ENCODE measurements around the gene SNAPC2. TPM values are rescaled to one million over a fixed set of nuclear protein-coding genes. Genes with fewer than 3 reads are reported as not detected.
A peak's percentile ranks its signal among the peaks of the same experiment; 100 is the strongest.

The SNAPC2 gene
- total and polyA plus RNA-seq, 2 of the 13 experiments (the other 11 are each of a cell fraction or from before 2014, with no cell fraction given): 10.2 to 12.7 TPM

DNA sequence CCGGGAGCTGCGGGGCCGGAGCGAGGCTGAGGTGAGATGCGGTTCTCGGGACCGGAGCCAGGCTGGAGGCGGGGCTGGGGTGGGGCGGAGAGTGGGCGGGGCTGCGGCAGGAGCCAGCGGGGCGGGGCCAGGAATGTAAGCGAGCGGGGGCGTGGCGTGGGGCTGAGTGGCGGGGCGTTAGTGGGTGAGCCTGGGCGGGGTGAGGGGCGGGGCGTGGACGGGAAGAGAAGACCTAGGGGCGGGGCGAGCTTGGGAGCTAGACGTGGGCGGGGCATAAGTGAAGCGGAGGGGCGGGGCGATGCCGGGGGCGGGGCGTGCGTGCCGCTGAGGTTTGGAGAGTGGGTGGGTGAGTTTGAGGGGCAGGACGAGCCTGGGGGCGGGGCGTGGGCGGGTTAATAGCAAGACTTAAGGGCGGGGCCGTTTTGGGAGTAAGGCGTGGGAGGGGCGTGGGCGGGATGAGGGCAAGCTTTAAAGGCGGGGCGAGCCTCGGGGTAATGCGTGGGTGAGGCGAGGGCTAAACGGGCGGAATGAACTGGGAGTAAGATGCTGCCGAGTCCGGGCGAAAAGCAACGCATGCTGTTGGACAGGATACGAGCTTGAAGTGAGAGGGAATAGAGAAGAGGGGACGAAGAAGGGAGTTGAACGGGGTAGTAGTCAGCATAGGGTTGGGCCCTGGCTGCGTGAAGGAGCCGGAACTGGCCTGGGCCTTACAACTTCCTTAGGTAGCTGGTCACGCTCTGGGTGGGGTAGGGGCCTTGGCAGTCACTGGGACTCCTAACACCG, 572 bp downstream of the SNAPC2 start (continued):
- no peak for TF ChIP-seq ZNF639 (CRISPR knock-in tag; conservative IDR thresholded peaks at IDR 0.05)
- TF ChIP-seq, protein P1, sequence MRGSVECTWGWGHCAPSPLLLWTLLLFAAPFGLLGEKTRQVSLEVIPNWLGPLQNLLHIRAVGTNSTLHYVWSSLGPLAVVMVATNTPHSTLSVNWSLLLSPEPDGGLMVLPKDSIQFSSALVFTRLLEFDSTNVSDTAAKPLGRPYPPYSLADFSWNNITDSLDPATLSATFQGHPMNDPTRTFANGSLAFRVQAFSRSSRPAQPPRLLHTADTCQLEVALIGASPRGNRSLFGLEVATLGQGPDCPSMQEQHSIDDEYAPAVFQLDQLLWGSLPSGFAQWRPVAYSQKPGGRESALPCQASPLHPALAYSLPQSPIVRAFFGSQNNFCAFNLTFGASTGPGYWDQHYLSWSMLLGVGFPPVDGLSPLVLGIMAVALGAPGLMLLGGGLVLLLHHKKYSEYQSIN (CRISPR knock-in tag; IDR thresholded peaks at IDR 0.05; ENCODE audit: borderline replicate concordance): no peak
- 0 out of 2 replicates have a peak, but pooled peaks have one; percentile 11 for TF ChIP-seq ZNF556 (CRISPR knock-in tag; IDR thresholded peaks at IDR 0.05; ENCODE audit: borderline replicate concordance)
- TF ChIP-seq EP300 (IDR thresholded peaks at IDR 0.05; ENCODE audit: low read depth in 2 of 2, low read length in 2 of 2): no peak
- no peak for TF ChIP-seq EP300 (CRISPR knock-in tag; IDR thresholded peaks at IDR 0.05; ENCODE audit: borderline replicate concordance)
- TF ChIP-seq, protein P2, sequence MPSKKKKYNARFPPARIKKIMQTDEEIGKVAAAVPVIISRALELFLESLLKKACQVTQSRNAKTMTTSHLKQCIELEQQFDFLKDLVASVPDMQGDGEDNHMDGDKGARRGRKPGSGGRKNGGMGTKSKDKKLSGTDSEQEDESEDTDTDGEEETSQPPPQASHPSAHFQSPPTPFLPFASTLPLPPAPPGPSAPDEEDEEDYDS (CRISPR knock-in tag; IDR thresholded peaks at IDR 0.05): peak; percentile 33; the same call in 1 of the 2 replicates
- no peak for TF ChIP-seq TBX2 (CRISPR knock-in tag; IDR thresholded peaks at IDR 0.05; ENCODE audit: borderline replicate concordance)
- TF ChIP-seq NPAS2 (CRISPR knock-in tag; IDR thresholded peaks at IDR 0.05; ENCODE audit: borderline replicate concordance): no peak
- 0 out of 2 replicates have a peak, but pooled peaks have one; percentile 1 for TF ChIP-seq ZNF816 (CRISPR knock-in tag; IDR thresholded peaks at IDR 0.05; ENCODE audit: borderline replicate concordance)
- TF ChIP-seq ZNF121 (CRISPR knock-in tag; IDR thresholded peaks at IDR 0.05): no peak
- TF ChIP-seq MIER3 (CRISPR knock-in tag; IDR thresholded peaks at IDR 0.05; ENCODE audit: borderline replicate concordance): no peak
- TF ChIP-seq ZNF331 (CRISPR knock-in tag; IDR thresholded peaks at IDR 0.05): no peak
- TF ChIP-seq, protein P3, sequence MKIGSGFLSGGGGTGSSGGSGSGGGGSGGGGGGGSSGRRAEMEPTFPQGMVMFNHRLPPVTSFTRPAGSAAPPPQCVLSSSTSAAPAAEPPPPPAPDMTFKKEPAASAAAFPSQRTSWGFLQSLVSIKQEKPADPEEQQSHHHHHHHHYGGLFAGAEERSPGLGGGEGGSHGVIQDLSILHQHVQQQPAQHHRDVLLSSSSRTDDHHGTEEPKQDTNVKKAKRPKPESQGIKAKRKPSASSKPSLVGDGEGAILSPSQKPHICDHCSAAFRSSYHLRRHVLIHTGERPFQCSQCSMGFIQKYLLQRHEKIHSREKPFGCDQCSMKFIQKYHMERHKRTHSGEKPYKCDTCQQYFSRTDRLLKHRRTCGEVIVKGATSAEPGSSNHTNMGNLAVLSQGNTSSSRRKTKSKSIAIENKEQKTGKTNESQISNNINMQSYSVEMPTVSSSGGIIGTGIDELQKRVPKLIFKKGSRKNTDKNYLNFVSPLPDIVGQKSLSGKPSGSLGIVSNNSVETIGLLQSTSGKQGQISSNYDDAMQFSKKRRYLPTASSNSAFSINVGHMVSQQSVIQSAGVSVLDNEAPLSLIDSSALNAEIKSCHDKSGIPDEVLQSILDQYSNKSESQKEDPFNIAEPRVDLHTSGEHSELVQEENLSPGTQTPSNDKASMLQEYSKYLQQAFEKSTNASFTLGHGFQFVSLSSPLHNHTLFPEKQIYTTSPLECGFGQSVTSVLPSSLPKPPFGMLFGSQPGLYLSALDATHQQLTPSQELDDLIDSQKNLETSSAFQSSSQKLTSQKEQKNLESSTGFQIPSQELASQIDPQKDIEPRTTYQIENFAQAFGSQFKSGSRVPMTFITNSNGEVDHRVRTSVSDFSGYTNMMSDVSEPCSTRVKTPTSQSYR (CRISPR knock-in tag; IDR thresholded peaks at IDR 0.05; ENCODE audit: borderline replicate concordance): no peak
- TF ChIP-seq ZNF224 (CRISPR knock-in tag; IDR thresholded peaks at IDR 0.05): no peak
- no peak for TF ChIP-seq TARDBP (CRISPR knock-in tag; IDR thresholded peaks at IDR 0.05)
- no peak for TF ChIP-seq ZNF382 (CRISPR knock-in tag; IDR thresholded peaks at IDR 0.05; ENCODE audit: borderline replicate concordance)
- TF ChIP-seq DZIP1 (CRISPR knock-in tag; IDR thresholded peaks at IDR 0.05): no peak
- TF ChIP-seq, protein P4, sequence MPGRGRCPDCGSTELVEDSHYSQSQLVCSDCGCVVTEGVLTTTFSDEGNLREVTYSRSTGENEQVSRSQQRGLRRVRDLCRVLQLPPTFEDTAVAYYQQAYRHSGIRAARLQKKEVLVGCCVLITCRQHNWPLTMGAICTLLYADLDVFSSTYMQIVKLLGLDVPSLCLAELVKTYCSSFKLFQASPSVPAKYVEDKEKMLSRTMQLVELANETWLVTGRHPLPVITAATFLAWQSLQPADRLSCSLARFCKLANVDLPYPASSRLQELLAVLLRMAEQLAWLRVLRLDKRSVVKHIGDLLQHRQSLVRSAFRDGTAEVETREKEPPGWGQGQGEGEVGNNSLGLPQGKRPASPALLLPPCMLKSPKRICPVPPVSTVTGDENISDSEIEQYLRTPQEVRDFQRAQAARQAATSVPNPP (CRISPR knock-in tag; IDR thresholded peaks at IDR 0.05): no peak
- peak; percentile 5 for TF ChIP-seq HNRNPLL (IDR thresholded peaks at IDR 0.05; ENCODE audit: low read depth, low read length, poor library complexity, severe bottlenecking)
